HG02943 (cell line): Measurements from ENCODE around the gene RAB11B.
A peak's percentile ranks its signal among the peaks of the same experiment; 100 is the strongest.
"Not testable (repeated sequence)": the region's sequence is repeated elsewhere in the genome, so short reads cannot be mapped to it uniquely, and the experiment has no call there.

ENCODE experiments used
- ATAC-seq: cut with Tn5 transposase; IDR thresholded peaks from one replicate; pipeline ENCODE4 v1.9.1; 2021; ENCODE audit warnings: mild to moderate bottlenecking, low read depth, moderate library complexity; ENCODE audit not compliant: unreplicated experiment

RAB11B gene

DNA sequence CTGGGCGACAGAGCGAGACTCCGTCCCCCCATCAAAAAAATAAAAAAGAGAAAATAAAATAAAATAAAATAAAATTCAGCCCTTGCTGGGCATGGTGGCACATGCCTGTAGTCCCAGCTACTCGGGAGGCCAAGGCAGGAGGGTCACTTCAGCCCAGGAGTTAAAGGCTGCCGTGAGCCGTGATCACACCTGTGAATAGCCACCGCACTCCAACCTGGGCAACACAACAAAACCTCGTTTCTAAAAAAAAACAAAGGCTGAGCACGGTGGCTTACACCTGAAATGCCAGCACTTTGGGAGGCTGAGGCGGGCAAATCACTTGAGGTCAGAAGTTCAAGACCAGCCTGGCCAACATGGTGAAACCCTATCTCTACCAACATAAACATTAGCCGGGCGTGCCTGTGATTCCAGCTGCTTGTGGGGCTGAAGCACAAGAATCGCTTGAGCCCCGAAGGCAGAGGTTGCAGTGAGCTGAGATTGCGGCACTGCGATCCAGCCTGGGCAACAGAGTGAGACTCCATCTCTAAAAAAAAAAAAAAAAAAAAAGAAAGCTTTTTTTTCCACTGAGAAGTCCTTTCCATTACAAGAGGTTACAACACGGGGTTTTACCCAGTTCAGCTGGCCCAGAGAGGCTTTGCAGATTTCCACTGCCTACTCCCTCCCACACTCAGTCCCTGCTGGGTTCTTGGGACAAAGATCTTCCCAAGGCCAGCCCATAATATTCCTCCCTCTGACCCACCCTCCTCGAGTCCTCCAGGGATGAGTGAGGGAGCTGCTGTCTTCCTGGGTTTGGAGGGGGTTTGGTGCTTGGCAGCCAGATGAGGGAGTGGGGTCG lies 19.8 kb upstream of the RAB11B start:
- no peak for ATAC-seq

DNA sequence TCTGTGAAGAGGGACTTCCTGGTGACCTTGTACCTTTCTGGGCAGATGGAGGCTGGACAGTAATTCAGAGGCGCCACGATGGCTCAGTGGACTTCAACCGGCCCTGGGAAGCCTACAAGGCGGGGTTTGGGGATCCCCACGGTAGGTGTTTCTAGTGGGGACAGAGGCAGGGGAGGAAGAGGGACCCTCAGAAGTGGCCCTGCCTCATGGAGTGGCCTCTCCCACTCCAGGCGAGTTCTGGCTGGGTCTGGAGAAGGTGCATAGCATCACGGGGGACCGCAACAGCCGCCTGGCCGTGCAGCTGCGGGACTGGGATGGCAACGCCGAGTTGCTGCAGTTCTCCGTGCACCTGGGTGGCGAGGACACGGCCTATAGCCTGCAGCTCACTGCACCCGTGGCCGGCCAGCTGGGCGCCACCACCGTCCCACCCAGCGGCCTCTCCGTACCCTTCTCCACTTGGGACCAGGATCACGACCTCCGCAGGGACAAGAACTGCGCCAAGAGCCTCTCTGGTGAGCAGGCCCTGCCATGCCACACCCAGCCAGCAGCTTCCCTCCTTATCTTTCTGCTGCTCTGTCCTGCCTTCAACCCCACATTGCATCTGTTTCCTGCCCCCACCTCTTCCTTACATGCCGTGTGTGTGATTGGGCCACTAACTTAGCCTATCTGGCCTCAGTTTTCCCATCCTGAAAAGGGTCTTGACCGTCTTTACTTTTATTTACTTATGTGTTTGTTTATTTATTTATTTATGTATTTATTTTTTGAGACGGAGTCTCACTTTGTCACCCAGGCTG lies 19.0 kb upstream of the RAB11B start:
- ATAC-seq: no peak

DNA sequence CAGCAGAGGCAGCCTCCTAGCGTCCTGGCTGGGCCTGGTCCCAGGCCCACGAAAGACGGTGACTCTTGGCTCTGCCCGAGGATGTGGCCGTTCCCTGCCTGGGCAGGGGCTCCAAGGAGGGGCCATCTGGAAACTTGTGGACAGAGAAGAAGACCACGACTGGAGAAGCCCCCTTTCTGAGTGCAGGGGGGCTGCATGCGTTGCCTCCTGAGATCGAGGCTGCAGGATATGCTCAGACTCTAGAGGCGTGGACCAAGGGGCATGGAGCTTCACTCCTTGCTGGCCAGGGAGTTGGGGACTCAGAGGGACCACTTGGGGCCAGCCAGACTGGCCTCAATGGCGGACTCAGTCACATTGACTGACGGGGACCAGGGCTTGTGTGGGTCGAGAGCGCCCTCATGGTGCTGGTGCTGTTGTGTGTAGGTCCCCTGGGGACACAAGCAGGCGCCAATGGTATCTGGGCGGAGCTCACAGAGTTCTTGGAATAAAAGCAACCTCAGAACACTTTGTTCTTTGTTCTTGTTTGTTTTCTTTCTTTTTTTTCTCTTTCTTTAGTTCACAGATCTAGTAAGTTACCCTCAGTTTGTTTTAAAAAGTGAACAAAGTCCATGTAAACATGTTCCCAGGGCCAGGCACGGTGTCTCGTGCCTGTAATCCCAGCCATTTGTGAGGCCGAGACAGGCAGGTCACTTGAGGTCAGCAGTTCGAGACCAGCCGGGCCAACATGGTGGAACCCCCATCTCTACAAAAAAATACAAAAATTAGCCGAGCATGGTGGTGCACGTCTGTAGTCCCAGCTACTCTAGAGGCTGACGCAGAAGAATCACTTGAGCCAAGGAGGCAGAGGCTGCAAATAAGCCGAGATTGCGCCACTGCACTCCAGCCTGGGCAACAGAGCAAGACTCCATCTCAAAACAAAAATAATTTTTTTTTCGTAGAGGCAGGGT lies 16.0 kb upstream of the RAB11B start:
- ATAC-seq: no peak

DNA sequence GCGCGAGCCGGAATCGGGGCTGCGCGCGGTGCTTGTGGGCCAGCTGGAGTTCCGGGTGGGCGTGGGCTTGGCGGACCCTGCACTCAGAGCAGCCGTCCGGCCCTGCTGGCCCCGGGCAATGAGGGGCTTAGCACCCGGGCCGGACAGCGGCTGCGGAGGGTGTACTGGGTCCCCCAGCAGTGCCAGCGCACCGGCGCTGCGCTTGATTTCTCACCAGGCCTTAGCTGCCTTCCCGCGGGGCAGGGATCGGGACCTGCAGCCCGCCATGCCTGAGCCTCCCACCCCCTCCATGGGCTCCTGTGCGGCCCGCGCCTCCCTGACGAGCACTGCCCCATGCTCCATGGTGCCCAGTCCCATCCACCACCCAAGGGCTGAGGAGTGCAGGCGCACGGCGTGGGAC lies 14.4 kb upstream of the RAB11B start:
- ATAC-seq: not testable (repeated sequence)

DNA sequence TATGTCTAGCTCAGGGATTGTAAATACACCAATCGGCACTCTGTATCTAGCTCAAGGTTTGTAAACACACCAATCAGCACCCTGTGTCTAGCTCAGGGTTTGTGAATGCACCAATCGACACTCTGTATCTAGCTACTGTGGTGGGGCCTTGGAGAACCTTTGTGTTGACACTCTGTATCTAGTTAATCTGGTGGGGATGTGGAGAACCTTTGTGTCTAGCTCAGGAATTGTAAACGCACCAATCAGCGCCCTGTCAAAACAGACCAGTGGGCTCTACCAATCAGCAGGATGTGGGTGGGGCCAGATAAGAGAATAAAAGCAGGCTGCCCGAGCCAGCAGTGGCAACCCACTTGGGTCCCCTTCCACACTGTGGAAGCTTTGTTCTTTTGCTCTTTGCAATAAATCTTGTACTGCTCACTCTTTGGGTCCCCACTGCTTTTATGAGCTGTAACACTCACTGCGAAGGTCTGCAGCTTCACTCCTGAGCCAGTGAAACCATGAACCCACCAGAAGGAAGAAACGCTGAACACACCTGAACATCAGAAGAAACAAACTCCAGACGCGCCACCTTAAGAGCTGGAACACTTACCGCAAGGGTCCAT lies 13.7 kb upstream of the RAB11B start:
- not testable (repeated sequence) for ATAC-seq

DNA sequence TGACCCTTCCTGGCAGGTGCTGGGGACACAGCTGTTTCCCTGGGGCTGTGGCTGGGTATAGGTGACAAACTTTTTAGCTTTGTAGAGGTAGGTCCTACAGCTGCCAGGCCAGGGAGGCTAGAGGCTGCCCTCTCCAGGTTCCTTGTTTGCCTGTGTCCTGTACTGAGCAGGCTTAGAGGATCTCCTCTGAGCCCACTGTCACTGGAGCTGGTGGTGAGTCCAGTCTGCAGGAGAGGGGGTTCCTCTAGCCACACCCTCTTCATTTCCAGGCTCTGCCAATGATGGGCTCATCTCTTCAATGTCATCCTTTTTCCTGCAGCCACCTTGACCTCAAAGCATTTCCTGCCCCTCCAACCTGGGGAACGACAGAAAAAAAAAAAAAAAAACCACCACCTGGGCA lies 12.6 kb upstream of the RAB11B start:
- no peak for ATAC-seq

DNA sequence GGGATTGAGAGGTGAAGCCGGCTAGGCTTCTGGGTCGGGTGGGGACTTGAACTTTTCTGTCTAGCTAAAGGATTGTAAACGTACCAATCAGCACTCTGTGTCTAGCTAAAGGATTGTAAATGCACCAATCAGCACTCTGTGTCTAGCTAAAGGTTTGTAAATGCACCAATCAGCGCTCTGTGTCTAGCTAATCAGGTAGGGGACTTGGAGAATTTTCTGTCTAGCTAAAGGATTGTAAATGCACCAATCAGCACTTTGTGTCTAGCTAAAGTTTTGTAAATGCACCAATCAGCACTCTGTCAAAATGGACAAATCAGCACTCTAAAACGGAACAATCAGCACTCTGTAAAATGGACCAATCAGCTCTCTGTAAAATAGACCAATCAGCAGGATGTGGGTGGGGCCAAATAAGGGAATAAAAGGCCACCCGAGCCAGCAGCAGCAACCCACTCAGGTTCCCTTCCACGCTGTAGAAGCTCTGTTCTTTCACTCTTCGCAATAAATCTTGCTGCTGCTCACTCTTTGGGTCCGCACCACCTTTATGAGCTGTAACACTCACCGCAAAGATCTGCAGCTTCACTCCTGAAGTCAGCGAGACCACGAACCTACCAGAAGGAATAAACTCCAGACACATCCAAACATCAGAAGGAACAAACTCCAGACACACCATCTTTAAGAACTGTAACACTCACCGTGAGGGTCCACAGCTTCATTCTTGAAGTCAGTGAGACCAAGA lies 10.8 kb upstream of the RAB11B start:
- ATAC-seq: not testable (repeated sequence)

DNA sequence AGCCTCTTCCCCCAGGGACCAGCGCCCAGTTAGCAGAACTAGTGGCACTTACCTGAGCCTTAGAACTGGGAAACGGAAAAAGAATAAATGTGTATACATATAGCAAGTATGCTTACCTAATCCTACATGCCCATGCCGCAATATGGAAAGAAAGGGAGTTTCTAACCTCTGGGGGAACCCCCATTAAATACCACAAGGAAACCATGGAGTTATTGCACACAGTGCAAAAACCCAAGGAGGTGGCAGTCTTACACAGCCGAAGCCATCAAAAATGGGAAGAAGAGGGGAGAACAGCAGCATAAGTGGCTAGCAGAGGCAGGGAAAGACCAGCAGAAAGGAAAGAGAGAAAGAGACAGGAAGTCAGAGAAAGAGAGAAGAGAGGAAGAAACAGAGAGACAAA lies 5.6 kb upstream of the RAB11B start:
- ATAC-seq: not testable (repeated sequence)

DNA sequence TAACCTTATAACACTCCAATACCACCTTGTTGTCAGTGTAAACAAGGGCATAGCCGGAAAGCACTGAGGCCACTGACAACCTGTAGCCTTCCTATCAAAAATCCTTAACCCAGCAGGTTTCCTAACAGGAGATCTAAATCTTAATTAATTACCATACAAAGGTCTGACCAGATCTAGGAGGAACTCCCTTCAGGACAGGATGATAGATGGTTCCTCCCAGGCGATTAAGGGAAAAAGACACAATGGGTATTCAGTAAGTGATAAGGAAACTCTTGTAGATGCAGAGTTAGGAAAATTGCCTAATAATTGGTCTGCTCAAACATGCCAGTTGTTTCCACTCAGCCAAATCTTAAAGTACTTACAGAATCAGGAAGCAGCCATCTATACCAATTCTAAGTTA lies 5.1 kb upstream of the RAB11B start:
- not testable (repeated sequence) for ATAC-seq

DNA sequence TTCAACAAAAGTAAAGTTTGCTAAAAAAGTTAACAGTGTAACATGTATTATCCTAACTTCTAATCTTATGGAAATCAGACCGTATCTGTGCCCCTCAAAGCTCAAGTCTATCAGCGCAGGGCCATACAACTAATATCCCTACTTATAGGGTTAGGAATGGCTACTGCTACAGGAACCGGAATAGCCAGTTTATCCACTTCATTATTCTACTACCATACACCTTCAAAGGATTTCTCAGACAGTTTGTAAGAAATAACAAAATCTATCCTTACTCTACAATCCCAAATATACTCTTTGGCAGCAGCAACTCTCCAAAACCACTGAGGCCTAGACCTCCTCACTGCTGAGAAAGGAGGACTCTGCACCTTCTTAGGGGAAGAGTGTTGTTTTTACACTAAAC lies 4.6 kb upstream of the RAB11B start:
- ATAC-seq: not testable (repeated sequence)

DNA sequence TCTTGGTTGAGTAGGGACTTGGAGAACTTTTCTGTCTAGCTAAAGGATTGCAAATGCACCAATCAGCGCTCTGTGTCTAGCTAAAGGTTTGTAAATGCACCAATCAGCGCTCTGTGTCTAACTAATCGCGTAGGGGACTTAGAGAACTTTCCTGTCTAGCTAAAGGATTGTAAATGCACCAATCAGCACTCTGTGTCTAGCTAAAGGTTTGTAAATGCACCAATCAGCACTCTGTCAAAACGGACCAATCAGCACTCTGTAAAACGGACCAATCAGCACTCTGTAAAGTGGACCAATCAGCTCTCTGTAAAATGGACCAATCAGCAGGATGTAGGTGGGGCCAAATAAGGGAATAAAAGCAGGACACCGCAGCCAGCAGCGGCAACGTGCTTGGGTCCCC lies 3.7 kb upstream of the RAB11B start:
- ATAC-seq: not testable (repeated sequence)

DNA sequence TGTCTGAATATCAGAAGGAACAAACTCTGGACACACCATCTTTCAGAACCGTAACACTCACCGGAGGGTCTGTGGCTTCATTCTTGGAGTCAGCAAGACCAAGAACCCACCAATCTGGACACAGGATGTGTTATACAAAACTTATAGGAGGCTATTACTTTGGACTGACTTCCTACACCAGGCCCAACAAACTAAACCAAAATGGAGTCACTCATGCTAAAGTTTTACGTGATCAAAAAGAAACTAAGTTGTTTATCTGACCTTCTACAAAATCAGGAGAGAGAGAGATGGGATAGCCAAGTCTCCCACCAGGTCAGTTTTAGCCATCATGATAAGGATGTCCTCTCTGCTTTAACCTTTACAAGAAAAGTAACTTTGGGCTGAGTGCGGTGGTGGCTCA lies 3.2 kb upstream of the RAB11B start:
- no peak for ATAC-seq

DNA sequence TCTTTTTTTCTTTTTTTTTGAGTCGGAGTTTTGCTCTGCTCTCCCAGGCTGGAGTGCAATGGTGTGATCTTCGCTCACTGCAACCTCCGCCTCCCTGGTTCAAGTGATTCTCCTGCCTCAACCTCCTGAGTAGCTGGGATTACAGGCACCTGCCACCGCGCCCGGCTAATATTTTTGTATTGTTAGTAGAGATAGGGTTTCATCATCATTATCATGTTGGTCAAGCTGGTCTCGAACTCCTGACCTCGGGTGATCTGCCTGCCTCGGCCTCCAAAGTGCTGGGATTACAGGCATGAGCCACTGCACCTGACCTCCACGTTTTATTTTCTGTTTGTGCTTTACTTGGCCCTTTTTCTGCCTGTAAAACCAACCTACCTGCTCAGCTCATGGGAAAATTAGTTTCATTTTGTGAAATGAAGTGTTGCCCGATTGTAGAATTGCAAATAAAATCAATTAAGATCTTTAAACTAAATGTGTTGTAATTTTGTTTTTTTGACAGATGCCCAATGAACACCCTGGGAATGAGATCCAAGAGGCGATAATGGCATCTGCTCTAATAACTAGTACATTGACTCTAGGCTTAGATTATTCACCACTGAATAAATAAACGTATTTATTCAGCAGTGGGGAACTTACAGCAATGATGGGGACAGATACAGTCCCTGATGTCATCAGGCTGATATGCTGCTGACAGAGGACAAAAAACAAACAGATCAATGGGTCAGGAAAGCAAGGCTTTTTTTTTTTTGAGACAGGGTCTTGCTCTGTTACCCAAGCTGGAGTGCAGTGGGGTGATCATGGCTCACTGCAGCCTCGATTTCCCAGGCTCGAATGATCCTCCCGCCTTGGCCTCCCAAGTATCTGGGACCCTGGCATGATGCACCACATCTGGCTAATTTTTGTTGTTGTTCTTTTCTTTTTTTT lies 2.2 kb upstream of the RAB11B start:
- ATAC-seq: no peak

DNA sequence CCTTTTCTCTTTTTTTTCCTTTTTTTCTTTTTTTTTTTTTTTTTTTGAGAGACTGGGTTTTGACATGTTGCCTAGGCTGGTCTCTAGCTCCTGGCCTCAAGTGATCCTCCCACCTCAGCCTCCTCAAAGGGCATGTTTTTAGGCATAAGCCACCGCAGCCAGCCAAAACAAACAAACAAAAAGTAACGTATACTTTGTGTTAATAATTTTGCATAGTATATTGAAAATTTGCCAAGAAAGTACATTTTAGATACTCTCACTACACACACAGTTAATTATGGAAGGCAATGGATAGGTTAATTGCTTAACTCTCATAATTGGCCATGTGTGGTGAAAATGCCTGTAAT lies 1.6 kb upstream of the RAB11B start:
- no peak for ATAC-seq

DNA sequence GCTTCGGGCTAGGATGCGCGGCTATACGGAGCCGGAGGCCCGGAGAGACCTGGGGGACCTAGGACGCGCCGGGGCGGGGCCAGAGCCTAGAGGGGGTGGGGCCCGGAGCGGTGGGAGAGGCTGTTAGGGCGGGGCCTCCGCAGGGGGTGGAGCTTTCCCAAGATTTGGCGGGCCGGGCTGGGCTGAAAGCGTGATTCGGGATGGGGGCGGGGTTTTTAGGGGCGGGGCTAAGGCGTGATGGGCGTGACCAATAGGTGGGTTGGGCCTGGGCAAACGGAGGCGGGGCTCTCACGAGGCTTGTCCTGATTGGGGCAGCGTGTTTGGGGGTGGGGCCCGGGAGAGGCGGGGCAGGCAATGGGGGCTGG lies 439 bp downstream of the RAB11B start:
- ATAC-seq: peak; percentile 42

DNA sequence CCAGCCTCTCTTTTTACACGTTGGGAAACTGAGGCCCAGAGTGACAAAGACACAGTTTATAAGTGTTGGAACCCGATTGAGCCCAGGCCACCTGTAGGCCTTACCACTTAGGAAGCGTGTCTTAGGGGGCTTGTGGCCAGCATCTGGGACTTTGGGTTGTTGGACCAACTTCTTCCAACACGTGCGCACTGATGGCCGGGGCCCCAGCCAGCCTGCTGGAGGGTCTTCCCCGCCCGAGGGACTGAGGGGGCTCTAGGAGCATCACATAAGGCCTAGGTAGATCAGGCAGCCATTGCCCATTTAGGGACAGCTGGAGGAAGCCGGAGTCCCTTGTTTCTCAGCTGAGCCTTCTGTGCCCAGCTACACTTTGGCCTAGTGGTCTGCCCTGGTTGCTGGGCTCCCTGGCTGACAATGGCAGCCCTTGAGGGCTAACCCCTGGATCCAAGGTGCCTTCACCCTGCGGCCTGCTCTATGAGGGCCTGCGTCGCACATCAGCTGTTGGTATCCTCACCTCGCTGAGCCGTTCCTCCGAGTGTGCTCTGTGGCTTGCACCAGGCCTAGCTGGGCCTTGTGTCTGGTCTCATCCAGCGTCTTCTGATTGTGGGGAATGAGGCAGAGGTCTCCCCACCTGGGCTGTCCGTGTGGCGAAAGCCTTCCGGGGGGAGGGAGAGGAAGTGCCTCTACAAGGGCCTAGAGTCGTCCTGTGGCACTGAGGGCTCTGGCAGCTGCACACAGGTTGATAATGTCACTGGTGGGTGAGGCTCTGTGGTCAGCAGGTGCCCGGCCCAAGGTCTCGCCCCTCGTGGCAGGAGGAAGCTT lies 1.2 kb downstream of the RAB11B start:
- ATAC-seq: no peak

DNA sequence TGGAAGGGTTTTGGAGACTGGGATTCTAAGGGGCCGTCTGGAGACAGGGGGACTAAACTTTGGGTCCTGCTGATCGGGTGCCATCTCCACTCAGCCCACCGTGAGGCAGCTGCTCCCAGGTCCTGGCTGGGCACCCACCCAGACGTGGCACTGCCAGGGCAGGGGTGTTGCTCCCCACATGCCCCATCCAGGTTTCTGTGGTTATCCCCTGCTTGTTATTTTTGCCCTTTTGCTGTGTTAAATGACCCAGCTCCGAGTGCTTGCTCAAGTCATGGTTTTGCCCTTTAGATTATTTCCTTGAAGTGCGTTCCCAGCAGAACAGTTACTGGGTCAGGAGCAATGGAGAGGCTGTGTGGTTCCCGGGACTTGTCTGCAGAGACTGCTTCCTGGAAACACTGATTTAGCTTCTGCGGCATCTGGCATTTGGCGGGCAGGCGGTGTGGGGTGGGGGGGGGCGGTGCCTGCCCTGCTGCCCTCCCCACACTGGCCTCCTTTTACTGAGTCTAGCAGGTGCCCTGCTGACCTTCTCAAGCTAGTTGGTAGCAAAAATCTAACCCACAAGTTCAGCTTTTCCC lies 1.9 kb downstream of the RAB11B start:
- no peak for ATAC-seq
